ENCODE results near the gene PABPC1L. TPM values are rescaled to one million over a fixed set of nuclear protein-coding genes. Genes with fewer than 3 reads are reported as not detected.

The PABPC1L gene
- total RNA-seq, 1 donor from 2014 or later = 46.4 TPM

- intact Hi-C loops (cut with DNase I) = no loop called here
- no peaks in the 10 kb centered on the region for H3K9me3 ChIP-seq
- no peak for TF ChIP-seq CTCF (IDR thresholded peaks at IDR 0.05)
- no peaks in the 10 kb centered on the region for H3K27me3 ChIP-seq
- peaks cover 13% of the 10 kb centered on the region for H3K4me1 ChIP-seq
- peak overlapping the region; percentile 67 for H3K27ac ChIP-seq
- DNase-seq (no peak), ATAC-seq (no peak)
- H3K36me3 ChIP-seq = peaks cover 2% of the 10 kb centered on the region
- no peak overlapping the region for H3K4me3 ChIP-seq
These were observed 51.4 kb downstream of the PABPC1L start for GRCh38 chr20:44961011-44961869.

- TF ChIP-seq CTCF (IDR thresholded peaks at IDR 0.05) = no peak
- intact Hi-C loops (cut with DNase I) = no loop called here
- no peak overlapping the region for H3K27ac ChIP-seq
- no peaks in the 10 kb centered on the region for H3K9me3 ChIP-seq
- no peak overlapping the region for H3K4me3 ChIP-seq
- peaks cover 13% of the 10 kb centered on the region for H3K4me1 ChIP-seq
- ATAC-seq (no peak), DNase-seq (no peak)
- H3K27me3 ChIP-seq = no peaks in the 10 kb centered on the region
- no peaks in the 10 kb centered on the region for H3K36me3 ChIP-seq
These were observed 52.0 kb downstream of the PABPC1L start for GRCh38 chr20:44961870-44962267.

GRCh38 chr20:44962483-44962882 is 52.6 kb downstream of the PABPC1L start:
- ATAC-seq (no peak), DNase-seq (no peak)
- no peaks in the 10 kb centered on the region for H3K36me3 ChIP-seq
- H3K27ac ChIP-seq = no peak overlapping the region
- intact Hi-C loops (cut with DNase I) = no loop called here
- H3K4me3 ChIP-seq = no peak overlapping the region
- peaks cover 19% of the 10 kb centered on the region for H3K4me1 ChIP-seq
- H3K27me3 ChIP-seq = no peaks in the 10 kb centered on the region
- no peak for TF ChIP-seq CTCF (IDR thresholded peaks at IDR 0.05)
- no peaks in the 10 kb centered on the region for H3K9me3 ChIP-seq

GRCh38 chr20:44963325-44964215 is 53.7 kb downstream of the PABPC1L start:
- TF ChIP-seq CTCF (IDR thresholded peaks at IDR 0.05) = no peak
- Histone ChIP-seq H3K4me1 (peaks cover 27% of the 10 kb centered on the region), H3K4me3 (no peak overlapping the region), H3K27ac (no peak overlapping the region), H3K36me3 (no peaks in the 10 kb centered on the region), H3K27me3 (no peaks in the 10 kb centered on the region), H3K9me3 (no peaks in the 10 kb centered on the region)
- ATAC-seq = no peak
- intact Hi-C loops (cut with DNase I) = no loop called here
- no peak for DNase-seq

GRCh38 chr20:44965651-44966029 is 55.8 kb downstream of the PABPC1L start:
- intact Hi-C loops (cut with DNase I) = no loop called here
- Histone ChIP-seq H3K4me3 (peak overlapping the region; percentile 94), H3K36me3 (no peaks in the 10 kb centered on the region), H3K27me3 (no peaks in the 10 kb centered on the region), H3K4me1 (peaks cover 30% of the 10 kb centered on the region), H3K27ac (peak overlapping the region; percentile 94), H3K9me3 (no peaks in the 10 kb centered on the region)
- DNase-seq (no peak), ATAC-seq (no peak)
- no peak for TF ChIP-seq CTCF (IDR thresholded peaks at IDR 0.05)
